Measurements from ENCODE around the gene BMP2.

The BMP2 gene

DNA sequence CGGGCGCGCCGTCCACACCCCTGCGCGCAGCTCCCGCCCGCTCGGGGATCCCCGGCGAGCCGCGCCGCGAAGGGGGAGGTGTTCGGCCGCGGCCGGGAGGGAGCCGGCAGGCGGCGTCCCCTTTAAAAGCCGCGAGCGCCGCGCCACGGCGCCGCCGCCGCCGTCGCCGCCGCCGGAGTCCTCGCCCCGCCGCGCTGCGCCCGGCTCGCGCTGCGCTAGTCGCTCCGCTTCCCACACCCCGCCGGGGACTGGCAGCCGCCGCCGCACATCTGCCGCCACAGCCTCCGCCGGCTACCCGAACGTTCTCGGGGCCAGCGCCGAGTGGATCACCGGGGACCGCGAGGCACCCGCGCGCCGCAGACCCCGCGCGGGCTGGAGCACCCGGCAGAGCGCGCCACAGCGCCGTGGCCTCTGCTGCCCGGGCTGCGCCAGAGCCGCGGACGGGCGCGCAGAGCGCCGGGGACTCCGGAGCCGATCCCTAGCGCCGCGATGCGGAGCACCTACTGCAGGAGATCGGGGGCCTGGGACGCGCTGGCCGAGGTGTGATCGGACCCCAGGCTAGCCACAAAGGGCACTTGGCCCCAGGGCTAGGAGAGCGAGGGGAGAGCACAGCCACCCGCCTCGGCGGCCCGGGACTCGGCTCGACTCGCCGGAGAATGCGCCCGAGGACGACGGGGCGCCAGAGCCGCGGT lies at the start of gene BMP2:
Gene BMP2, plus strand, starts transcription at position 151 of the 692 bp plus-strand sequence. CDS start 2,441 bp downstream, outside the sequence.
- no peak for DNase-seq

DNA sequence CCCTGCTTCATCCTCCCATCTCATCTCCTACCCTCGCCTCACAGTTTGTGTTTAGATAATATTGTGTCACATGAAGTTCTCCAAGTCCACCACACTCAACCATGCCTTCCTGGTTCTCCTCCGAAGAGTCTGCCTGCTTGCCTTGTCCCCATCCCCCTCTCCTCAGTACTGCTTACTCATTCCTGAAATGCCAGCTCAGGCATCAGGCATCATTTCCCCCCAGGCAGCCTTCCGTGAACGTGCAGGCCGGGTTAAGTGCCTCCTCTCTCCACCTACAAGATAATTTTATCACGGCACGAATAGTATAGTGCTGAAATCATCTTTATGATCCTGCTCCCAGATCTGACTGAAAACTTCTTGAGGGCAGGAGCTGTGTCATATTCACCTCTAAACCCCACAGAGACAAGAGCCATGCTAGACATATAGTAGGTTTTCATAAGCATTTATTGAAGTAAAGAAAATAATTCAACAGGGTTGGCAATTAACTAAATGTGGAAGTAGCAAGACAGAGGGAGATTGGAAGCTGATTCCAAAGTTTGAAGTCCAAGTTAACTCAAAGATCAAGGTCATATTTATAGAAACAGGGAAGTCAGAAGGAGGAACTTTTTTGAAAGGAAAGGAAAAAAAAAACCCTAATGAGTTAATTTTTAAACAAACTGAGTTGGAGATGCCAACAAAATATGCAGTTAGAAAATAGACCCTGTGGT lies 48.7 kb upstream of the BMP2 start:
- no peak for DNase-seq

DNA sequence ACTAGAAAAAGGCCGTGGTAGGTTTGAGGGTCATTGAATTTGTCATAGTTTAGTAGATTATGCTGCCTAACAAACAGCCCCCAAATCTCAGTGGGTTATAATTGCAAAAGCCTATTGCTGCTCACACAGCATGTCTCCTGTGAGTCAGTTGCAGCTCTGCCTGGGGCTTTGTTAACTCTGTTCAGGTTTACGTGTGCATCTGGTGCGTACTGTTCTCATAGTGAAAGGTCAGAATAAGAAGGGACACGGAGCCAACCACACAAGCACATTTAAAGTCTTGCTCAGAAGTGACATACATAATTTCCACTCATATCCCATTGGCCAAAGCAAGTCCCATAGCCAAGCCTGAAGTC lies 48.1 kb upstream of the BMP2 start:
- DNase-seq = no peak

DNA sequence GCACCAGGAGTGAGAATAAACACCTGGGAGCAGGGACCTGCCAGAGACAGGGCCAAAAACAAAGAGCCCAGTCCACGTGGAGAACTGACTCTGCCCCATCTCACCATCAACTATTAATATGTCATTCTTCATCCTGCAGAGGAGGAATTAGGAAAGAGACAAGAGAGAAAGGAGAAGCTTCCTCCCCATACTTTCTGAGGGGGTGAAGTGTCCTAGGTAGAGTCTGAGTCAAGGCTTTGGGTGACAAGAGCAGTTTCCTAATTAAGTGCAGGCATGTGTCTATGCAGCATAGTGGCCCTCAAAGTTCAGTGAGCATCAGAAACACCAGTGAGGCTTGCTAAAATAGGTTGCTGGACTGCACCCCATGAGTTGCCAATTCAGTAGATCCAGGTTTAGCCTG lies 40.7 kb upstream of the BMP2 start:
- no peak for DNase-seq

DNA sequence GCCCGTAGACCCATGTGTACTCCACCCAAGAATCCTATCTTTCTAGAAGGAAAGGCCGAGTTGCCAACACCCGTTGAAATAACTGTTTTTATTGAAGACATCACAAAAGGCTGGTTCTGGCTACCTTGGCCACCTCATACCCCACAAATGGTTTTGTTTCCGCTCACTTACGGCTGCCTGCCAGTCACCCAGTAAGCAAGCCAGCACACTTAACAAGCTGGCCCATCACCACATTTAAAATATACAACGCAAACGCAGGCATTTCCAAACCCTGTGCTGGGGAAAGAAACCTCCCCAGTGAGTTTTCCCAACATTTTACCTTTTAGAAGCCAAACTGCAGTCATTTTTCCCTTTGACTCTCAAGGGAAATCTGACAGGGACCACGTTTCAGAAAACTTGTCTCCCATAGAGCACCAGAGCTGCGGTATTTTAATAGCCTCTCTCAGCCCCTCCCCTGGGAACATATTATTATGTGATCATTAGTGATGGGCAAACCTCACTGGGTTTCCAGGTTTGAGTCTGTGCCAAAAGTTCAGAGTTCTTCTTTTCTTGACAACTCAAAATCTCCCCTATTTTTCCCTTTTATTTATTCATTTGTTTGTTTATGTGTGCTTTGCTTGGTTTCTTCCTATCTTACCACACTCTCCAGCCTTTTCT lies 36.7 kb upstream of the BMP2 start:
- DNase-seq = no peak

DNA sequence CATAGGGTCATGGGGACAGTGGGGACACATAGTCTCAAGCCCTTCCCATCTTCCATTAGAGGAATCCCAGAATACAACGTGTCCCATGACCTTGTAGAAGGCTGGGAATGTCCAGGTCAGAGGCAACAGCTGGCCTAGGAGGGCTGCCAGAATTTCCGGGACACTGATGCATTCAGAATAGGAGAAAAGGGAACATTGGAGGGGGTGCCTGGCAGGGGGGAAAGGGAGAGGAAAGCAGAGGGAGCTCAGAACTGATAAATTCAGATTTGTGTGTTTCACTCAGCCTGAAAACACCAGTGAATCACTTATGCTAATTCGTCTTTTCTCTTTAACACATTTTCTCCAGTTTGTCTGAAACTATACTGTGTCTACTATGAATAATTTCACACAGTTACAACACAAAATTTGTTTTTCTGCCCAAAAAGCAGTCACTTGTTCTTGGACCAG lies 35.5 kb upstream of the BMP2 start:
- DNase-seq = no peak

DNA sequence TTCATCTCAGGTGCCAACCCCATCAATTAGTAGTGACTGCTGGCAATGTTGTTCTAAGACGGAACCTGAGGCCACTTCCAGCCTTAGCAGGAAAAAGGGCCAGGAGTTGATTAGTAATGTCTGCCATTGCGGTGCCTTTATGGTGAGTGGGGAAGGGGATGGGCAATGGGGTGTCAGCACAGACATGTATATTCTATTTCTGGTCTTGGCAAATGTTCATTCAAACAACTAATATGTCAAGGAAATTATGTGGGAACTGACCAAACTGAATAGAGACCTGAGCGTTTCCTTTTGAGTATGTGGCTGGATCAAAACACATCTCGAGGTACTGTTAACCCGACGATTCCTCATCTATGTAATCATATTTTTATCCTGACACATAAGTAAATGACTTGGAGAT lies 34.6 kb upstream of the BMP2 start:
- DNase-seq = no peak

DNA sequence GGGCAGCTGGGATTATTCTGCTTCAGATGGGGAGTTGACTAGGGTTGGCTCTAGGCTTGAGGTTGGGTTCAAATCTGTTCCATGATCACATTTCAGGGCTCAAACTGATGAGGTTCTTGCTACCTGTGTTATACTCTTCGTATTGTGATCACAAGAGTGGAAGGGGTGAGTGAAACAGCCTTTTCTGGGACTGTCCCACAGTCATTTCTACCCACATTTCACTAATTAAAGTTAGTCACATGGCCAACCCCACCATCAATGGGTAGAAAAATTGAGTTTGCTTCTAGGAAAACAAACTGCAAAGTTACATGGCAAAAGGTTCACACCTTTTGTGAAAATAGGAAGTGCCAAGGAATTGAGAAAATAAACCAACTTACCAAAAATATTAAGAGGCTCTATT lies 33.5 kb upstream of the BMP2 start:
- no peak for DNase-seq

DNA sequence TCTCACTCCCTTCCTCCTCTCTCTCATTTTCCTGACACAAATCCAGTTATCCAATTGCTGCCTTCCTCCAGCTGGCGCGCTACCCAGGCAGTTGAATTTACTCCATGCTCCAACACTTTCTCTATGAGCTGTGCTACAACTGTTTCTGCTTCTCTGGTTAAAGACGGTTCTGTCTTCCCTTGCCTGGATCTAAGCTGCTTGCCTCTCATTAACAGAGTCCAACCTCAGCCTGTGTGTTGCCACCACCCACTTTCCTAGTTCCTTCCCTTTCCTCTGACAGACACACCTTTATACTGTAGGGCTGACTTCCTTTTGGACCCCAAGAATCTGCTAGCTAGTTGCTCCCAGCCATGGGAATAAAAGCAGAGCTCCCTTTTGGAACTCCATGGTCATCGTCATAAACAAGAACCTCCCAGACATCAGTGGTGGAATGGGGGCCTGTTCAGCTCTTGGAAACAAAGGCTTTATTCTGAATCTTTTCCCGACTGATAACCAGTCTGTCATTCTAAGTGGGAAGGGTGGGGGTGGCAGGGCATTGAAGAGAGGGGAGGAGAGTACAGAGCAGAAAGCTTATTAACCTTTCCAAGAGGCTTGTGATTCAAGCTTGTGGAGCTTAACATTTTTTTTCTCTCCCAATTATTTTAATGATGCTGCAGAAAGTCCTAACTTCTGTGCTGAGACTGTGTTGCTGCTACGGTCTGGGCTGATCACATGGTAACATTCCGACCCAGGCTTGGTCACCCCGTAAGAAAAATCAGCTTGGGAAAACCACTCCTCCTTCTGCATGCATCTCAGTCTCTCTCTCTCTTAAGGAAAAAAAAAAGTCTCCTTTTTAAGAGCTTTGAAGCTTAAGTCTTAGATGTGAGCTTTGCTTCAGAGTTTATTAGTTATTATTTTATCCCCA lies 31.3 kb upstream of the BMP2 start:
- DNase-seq = peak; percentile 6

DNA sequence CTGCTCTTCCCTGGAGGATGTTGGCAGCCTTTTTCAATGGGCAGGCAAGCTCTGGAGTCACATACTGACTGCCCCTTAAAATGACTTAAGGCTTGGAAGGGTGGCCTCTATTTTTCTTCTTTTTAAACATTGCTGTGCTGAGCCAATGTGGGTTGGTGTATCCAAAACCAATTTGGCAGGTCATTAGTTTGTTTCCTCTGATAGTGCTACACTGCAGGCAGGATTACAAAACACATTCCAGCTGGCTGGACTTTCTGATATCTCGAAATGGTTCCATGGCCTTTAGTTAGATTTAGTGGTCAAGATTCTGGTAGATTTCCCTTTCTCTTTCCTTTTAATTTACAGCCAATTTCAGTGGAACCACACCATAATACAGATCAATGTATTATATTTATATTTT lies 28.1 kb upstream of the BMP2 start:
- DNase-seq = no peak

DNA sequence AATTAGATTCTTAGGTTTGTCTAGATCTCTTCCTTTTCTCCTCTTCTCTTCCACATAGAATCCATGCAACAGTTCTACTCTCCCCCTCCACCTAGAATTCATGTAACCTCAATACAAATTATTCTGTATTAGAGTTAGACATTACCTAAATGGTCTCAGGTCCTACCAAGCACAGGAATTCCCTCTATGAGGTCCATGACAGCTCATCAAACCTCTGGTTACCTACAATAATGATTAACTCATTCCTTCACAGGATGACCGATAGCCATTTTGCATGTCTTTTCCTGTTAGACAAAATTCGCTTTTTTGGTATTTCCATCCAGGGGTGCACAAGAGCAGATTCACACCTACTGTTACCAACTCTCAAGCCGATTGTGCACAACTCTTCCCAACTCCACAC lies 27.4 kb upstream of the BMP2 start:
- no peak for DNase-seq

DNA sequence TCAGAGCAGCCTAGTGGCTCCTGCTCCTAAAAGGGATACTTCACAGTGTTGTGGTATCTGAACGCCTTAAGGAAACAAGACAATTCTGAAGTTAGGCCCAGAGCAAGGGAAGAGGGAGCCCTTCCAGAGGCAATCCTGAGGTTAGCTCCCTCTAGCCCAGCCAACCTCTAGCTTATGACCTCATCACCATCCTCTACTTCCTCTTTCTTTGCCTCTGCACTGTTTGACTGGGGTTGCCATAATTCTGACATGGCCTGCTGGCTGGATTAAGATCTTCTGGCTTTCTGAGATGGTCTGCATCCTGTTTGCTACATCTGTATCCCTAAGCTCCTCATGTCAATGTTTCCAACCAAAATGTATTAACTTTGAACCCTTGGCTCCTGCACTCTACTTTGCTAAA lies 23.3 kb upstream of the BMP2 start:
- DNase-seq = no peak

DNA sequence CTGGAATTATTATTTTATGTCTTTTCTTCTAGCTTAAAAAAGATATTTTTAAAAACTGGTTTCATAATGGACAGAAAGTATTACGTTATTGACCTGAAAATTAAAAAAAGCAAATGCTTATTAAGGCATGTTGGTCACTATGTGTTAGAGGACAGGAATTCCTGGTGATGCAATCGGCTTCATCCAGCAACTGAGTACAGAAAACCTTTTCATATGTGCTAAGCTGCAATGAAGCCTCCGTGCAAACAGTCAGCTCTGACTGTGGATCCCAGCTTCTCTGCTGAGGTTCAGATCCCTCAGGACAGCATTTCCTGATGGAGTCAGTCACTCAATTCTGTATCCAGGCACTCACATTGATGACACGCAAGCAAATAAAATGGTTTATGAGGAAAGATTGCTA lies 22.7 kb upstream of the BMP2 start:
- DNase-seq = no peak

DNA sequence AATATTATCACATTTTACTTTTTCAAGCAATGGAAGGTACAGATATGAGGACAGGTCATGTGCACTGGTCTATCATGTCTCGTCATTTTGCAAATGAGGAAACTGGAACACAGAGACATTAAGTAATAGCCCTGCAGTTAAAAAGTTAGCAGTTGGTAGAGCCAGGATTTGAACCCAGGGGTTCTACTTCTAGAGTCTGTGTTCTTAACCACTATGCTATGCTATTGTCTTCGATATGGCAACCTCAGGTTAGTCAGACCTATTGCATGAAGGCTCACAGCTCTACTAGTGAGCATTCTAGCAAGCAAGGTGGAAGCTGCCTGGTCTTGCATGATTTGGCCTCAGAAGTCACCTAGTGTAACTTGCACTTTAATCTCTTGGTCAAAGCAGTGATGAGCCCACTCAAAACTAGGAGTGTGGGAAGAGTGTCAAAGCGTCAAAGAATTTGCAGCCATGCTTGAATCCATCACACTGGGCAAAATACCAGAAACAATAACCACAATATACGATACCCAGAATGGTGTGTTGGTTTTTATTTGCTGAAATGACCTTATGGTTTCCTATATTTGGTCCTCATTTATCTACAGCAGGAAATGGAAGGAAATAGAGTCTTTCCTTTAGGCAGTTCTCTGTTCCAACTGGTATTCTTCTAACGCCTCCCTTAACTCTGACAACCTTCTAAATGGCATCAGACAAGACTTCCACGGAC lies 20.4 kb upstream of the BMP2 start:
- no peak for DNase-seq

DNA sequence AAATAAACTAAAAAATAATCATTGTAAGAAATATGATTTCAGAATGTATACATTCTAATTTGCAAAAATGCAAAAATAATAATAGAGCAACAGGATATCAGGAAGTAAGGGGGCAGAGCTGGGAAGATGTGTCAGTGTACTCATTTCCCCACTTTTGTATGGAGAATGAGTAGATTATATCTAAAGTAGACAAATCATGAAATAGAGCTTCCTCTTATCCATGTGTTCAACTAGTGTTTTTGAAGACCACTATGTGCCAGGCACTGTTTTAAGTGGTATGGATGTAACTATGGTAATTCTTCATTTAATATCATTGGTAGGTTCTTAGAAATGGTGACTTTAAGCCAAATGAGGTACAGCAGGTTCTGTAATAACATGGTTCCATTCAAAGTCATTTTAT lies 17.0 kb upstream of the BMP2 start:
- DNase-seq = no peak

DNA sequence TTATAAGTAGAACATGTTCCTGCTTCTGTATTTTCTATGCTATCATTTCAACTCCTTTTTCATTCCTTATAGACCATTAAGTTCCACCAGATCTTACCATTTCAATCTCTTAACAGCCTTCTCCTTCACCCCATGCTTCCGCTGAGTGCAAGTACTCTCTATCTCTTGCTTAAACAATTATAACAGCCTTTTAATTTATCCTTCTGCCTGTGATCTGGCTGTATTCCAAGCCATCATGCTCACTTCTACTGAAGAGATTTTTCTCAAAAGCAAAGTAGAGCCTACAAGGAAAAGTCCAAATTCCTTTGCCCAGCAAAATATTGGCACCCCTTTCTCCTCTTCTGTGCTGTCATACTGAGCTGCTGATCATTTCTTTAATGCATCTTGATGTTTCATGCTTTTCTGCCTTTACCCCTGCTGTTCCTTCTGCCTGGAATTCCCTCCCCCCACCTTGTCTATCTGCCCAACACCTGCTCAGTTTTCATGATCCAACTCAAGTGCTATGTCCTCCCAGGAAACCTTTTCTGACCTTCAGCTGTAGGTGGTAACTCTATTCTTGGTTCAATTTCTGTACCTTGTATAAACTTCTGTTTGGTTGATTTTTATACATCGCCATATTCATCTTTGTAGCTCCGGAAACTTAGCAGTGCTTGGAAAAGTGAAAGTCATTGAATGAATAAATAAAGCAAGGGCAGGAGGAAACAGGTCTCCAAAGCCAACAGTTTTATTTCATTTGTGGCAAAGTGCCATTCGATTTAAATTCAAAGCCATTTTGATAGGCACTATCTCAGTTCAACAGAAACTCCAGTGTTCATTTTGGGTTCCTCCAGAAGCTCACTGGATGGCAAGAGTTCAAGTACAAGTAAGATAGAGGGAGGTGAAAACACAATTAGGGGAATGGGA lies 10.5 kb upstream of the BMP2 start:
- no peak for DNase-seq

DNA sequence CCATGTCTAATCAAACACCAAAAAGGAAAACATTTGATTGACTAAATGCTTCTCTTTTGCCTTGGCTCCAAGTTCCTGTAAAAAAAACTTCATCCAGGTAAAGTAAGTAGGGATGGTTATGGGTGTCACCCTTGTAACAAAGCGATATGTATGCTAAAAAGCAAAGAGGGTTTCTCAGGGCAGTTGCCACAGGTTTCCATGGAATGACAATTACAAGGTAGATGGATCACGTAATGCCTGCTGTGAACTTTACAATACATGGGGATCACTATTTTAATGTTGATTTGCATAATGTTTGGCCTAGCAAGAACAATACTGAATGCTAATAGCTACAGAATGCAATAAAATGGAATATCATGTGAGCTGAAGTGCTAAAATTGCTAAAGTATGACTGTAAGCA lies 2.9 kb upstream of the BMP2 start:
- no peak for DNase-seq

DNA sequence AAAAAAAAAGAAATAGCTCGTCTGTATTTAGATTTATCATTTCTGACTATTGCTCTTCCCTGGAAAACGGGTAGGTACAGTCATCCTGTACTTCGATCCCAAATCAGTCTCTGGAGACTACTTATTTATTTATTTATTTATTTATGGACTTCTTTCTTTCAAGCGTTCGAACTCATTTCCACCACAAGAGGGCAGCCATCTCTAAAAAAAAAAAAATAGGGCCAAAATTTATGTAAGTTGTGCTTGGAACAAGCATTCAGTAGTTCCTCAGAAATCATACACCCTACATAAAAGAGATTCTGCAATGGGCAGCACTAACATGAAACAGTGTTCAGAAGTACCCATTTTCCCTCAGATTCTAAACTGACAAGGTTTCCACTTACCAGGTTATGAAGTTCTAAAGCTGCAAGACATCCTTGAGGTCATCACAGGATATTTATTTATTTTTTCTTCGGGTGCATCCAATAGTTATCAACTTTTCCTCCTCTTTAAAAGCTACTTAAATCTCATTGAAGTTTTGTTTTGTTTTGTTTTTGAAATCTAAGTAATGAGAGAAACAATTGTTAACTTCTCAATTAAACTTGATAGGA lies 1.9 kb upstream of the BMP2 start:
- DNase-seq = peak; percentile 63

DNA sequence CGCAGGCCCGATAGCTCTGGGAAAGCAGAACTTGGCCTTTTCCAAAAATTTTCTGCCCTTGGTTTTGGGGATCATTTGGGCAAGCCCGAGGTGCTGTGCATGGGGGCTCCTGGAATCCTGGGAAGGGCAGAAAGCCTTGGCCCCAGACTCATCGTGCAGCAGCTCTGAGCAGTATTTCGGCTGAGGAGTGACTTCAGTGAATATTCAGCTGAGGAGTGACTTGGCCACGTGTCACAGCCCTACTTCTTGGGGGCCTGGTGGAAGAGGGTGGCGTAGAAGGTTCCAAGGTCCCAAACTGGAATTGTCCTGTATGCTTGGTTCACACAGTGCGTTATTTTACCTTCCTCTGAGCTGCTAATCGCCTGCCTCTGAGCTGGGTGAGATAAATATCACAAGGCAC lies 1.1 kb upstream of the BMP2 start:
- no peak for DNase-seq

DNA sequence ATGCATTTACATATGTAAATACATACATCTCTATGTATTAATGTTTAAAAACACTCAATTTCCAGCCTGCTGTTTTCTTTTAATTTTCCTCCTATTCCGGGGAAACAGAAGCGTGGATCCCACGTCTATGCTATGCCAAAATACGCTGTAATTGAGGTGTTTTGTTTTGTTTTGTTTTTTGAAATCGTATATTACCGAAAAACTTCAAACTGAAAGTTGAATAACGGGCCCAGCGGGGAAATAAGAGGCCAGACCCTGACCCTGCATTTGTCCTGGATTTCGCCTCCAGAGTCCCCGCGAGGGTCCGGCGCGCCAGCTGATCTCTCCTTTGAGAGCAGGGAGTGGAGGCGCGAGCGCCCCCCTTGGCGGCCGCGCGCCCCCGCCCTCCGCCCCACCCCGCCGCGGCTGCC lies 355 bp upstream of the BMP2 start:
- DNase-seq = no peak

Data from NCI-H2227 treated with DMSO at 0.1 percent for 48 hours (cell line).